Activated naive CD4-positive, alpha-beta T cell (primary cell): ENCODE data around the gene DLGAP4.

Experiments
- DNase-seq, 4 experiments: peaks; one replicate each; lab custom pipeline; 2025; lab: John Stamatoyannopoulos, UW

Gene DLGAP4

DNA sequence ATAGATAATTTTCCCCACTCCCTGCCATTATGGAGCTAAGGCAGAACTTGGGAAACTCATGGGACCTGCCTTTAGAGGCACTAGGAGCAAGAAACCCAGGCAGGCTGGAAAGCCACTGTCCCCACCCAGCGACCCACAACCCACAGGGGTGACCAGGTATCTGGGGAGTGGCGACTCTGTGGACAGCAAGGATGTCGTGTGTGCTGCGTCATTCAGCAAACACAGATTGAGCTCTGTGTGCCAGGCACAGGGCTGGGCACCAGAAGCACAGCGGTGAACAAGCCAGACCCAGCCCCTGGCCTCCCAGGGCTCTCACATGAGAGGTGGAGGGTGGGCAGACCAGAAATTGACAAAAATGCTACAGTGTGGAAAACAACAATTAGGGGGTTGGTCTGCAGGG is 27.7 kb downstream of the DLGAP4 start:
- no peak for DNase-seq

DNA sequence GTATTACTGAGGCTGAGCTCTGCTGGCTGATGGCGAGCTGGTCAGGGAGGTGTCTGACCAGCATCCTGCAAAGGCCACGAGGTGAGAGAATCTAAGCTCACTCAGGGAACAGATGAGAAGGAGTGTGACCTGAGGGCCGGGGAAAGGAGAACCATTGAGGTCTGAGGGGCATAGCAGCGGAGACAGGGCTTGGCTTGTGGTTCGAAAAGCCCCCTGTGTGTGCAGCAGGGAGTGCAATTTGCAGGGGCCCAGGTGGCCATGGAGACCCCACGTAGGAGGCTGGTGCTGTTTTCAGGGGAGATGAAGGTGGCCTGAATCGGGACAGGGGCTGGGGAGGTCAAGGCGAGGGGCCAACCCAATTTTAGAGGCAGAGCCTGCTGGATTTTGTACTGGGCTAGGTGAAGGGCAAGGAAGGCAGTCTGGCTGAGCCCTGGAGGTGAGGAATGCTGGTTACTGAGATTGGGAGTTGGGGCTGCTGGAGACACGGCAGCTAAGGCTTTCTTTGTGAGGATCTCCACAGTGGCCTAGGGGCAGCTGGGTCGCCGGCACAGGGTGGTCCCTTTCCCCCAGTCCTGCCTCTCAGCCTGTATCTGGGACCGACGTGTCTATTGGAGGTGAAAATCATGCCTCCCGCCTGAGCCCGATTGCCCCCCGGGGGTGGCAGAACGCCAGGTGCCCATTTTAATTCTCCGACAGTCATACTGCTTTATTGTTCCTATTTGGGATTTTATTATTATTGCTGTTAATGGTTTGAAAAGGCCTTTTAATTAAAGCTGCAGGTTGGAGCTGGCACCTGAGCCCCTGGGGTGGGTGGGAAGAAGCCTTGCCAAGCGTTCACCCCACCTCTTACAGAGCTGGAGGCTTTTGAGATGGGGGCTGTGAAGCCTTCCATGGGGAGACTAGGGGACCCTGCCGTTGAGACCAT is 28.4 kb downstream of the DLGAP4 start:
- DNase-seq: no peak

DNA sequence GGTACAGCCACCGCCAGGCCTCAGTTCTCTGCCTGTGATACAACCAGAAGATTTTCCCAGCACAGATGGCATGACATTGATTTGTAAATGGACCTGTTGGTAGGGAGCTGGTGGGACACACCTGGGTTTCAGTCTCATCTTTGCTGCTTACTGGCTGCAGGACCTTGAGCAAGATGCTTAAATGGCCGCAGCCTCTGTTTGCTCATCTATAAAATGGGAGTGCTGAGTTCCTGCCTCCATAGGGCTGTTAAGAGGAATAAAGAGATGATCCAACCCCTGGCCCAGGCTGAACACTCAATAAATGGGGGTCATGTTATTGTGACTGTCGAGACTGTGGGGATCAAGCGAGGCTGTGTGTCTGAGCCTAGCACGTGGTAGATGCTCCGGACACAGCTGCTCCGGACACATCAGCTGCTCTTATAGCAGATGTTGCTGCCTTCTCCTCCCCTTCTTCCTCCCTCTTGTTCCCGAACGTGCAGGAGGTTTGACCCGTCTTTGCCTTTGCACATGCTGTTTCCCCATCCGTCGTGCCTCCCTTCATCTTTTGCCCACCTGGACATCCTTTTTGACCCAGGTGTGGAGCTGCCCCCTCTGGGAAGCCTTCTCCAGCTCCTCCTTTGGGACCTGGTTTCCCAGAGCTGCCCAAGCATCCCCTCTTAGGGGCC is 29.2 kb downstream of the DLGAP4 start:
- DNase-seq: no peak

DNA sequence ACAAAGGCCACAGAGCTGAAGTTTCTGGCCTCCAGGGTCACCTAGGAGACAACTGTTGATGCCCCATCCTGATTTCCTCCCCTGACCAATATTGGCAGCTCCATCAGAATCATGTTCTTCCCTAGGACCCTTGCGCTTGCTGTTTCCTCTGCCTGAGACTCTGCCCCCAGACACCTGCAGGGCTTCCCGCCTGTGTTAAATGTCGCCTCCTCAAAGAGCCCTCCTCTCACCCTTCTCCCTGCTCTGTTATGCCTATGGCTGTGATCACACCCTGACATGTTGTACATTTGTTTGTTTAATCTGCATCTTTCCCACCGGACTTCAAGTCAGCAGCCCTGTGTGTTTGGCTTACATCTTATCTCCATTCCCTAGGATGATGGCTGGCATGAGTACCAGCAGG is 30.1 kb downstream of the DLGAP4 start:
- DNase-seq: no peak

DNA sequence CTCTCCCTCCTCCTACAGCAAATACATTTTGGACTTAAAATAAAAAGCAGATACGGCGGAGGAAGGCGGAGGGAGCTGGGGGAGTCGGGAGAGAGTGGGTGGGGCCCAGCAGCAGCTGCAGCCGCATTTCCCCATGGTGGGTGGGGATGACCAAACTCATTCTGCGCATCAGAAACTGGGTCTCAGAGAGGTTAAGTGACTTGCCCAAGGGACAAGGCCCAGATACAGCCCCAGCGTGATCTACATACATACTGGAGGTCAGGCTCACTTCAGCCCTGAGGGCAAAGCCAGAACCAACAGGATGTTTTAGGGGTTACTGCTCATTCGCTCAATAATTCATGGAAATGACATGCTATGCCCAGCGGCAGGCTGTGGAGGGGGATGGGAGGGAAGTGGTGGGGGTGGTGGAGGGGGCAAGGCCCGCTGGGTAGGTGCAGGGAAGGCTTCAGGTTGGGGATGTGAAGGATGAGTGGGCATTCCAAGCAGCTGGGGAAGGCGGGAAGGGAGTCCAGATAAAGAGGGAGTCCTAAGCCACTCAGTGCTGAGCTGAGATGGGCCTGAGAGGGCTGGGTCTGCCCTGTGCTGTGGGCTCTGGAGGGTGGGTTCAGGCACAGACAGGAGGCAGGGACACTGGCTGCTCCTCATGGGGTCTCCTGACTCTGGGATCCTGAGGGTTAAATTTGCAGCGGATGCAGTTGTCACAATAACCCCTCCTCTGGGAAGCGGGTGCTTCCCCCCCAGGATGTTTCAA is 31.0 kb downstream of the DLGAP4 start:
- no peak for DNase-seq

DNA sequence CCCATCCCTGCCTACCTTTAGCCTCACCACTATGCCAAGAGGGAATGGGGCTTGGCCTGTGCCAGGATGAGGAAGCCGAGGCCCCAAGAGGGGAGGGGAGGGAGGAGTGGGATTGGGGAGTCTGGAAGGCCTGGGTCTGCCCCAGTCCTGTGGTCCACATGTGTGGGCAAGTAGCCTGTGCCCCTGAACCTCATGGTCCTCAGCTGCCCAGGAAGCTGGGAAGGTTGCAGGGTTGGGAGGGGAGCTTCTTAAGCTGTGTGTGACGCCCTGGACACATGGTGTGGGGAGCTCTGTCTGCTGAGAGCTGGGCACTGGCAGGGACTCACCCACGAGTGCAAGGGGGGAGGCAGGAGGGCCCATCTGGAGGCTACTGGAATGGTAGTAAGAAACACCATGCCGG is 31.7 kb downstream of the DLGAP4 start:
- no peak for DNase-seq

DNA sequence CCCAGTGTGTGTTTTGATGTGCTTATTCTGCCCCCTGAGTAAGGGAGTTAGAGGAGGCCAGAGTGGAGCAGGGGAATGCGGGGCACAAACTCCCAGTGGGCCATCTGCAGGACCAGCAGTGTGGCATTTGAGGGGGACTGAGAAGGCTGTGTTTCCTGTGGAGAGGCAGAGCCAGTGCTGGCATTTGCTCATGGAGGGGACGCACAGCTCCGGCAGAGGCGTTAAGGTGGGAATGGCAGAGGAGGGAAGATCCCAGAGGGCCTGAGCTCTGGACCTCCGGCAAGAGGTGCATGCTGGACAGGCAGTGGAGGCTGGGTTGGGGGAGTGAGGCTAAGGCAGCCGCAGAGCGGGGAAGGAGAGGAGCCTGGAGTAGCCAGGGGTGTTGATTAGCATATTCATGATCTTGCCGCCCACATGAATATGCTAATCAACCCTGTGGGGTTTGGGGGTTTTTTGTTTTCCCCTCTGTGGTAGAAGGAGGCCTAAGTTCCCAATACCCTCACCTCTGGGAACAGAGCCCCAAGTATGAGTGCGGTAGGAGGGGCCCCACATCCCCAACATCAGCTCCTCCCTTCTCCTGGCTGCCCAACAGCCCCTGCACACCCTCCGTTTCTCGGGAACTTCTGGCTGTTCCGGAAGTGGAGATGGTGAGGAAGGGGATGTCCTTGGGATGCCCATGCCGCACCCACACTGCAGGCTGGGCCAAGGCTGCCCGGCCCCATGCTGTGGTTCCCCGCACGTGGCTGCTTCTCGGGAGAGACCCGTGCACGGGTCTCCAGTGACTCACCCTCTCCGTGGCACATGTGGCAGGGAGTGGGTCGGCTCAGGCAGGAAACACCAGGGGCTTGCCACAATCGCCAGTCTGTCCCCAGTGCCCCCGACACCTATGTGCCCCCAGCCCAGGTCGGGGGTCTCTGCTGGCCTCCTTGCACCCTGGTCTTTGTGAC is 33.8 kb downstream of the DLGAP4 start:
- no peak for DNase-seq

DNA sequence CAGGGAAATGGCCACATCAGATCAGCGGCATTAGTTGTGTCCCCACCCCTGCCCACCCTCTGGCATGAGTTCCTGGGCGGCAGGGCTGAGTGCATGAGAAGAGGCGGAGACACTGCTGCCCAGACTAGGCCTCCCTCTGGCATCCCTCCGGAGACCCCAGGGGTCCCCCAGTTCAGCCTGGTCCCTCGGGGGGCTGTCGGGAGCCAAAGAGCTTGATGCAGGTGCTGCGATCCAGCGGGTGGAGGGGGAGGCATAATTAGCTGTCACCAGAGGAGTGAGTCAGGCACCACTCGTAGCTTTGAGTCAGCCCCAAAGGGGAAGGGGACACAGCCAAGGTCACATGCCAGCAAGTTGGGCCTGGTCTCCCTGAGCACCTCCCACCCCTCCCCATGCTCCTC is 34.5 kb downstream of the DLGAP4 start:
- DNase-seq: no peak

DNA sequence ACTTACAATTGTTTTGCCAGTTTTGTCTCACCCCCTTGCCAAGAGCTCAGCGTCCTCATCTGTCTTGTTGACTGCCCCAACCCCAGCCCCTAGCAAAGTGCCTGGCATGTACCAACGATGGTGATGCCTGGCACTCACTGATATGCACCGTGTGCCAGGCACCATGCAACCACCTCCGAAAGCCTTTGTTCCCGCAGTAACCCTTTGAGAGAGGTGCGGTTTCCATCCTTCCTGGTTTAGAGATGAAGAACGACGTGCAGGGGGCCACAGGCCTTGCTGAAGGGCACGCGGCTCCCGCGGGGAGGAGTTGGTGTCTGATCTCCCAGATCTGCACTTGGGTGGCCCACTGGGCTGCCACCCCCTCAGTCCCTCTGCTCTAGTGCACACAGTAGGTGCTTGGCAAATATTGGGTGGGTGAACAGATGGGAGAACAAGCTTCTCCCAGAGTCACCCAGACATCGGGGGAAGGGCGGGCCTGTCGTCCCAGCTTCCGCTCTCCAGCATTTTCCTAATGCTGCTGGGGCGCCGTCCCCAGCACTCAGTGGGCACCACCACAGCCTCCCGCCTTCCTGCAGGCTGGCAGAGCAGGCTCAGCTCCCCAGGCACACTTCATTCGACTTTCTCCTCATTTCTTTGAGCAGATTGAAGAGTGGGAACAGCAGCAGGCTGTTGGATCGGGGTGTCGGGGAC is 35.3 kb downstream of the DLGAP4 start:
- DNase-seq: no peak

DNA sequence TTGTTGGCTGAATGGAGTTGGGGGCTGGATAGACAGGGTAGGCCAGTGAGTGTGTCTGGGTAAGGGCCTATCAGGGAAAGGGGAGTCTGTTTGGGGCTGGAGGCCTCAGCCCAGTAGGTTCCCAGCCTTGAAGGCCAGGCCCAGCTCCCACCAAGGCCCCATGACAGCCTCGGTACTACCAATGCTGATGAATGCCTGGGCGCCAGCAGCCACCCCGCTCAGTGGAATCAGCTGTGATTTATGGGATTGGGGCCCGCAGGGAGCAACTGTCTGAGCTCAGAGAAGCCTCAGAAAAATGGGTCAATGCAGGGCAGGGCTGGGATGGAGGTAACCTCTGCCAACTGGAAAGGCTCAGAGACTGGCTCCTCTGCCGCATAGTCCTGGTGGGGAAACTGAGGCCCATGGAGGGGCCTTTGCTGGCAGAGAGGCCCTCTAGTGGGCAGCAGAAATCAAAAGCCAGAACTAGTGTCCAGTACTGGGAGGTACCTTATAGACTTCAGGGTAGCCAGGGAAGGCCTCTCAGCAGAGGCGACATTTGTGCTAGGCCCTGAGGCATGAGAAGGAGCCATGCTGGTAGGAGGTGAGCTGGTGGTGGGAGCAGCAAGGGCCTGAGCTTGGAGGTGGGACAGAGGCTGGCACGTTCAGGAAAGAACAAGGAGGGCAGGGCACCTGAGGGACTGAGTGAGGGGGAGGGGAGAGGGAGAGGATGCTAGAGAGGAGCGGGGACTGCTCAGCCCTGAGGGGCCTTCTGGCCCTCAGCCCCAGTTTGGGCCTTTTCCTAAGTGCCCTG is 36.4 kb downstream of the DLGAP4 start:
- DNase-seq: no peak

DNA sequence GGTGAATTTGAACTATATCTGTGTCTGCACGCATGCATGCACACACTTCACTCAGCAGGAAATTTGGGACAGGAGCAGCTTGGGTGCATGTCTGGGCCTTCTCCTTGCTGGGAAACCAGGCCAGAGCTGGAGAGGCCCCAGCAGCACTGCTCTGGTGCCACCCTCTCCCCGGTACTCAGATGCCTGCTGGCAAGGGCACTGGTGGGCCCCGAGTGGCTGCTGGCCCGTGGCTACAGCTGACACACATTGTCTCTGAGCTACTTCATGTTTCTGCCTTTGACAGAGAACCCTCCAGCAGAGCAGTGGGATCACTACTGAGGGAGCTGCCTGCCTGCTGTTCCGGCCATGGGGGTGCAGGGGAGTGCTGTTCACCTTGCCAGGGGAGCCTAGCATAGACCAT is 37.5 kb downstream of the DLGAP4 start:
- DNase-seq: no peak

DNA sequence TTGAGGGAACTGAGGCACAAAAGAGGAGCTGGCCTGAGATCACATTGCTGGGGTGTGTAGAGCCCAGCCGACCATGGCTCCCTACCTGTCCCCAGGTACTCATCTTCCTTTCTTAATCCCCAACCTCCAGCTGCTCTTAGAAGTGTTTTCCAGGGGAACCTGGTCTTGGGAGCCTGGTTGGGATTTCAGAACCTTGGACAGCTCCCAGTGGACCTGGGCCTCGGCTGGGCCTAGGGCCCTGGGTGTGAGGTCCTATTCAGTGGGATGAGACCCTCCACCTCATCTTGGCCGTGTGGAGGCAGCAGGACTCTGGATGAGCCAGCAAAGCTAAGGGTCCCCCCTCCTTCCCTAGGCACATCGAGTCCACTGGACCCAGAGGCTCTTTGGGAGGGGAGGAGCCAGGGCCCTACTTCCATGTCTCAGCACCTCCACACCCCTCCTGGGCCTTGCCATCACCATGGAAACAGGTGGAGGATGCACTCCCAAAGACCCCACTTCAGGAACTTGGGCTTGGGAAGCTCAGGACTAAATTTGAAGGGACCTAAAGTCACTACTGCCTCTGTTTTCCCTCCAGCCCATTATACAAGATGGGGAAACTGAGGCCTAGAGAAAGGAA is 38.5 kb downstream of the DLGAP4 start:
- no peak for DNase-seq

DNA sequence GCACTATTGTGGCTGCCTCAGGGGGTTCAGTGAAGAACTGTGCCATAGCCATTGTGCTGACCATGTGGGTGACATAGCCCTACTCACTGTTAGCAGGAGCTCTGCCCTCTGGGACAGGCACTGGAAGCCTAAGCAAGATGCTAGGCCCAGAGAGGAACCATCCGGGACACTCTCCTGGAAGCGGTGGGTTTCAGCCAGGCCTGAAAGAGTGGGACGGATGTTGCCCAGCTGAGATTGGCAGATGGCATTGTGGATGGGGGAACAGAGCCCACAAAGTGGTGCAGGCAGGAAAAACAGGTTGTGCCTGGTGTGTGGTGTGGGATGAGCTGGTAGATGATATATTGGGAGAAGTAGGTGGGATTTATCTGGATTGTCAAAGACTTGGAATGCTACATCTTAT is 40.1 kb downstream of the DLGAP4 start:
- DNase-seq: no peak

DNA sequence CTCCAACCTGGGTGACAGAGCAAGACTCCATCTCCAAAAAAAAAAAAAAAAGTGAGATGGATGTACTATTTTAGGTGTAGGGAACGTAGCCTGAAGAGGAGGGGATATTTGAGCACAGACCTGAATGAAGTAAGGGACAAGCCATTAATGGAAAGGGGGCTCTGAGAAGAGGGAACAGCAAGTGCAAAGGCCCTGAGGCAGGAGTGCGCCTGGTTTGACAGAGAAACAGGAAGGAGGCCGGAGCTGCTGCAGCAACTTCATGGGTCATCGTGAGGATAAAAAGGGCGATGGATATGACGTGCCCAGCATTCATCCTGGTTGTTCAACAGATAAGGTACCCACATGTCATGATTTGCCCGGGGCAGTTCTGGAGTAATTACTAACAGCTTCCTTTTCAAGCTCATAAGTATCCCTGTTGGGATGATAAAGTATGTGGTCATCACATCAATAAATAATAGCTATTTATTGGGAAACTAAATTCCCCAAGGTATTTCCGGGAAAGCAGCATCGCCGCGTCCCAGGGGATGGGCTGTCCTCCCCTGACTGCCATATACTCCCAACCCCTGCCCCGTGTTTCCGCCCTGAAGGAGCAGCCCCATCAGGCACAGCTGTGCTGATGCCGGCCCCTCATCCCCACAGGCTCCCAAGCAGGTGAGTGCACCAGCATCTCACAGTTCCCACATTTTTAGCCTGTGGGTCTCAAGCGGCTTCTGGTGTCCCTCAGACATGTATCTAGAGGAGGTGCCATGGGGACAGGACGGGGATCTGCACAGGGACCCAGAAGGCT is 43.4 kb downstream of the DLGAP4 start:
- DNase-seq: no peak

DNA sequence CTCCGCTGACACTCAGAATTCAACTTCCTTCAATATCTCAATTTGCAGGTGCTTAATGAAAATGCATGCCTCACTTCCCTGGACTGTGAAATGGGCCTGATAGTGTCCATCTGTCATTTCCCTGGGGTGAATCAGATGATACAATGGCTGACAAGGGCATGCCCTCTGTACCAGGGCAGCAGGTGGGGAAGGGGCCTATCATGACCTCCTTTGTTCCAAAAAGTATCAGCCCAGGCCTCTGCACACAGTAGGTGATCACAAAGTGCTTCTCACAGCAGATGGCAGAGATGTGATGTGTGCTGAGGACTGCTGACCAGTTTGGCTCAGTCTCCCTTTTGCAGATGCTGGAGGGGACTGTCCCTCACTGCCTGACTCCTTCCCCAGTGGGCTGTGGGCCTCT is 44.3 kb downstream of the DLGAP4 start:
- no peak for DNase-seq

DNA sequence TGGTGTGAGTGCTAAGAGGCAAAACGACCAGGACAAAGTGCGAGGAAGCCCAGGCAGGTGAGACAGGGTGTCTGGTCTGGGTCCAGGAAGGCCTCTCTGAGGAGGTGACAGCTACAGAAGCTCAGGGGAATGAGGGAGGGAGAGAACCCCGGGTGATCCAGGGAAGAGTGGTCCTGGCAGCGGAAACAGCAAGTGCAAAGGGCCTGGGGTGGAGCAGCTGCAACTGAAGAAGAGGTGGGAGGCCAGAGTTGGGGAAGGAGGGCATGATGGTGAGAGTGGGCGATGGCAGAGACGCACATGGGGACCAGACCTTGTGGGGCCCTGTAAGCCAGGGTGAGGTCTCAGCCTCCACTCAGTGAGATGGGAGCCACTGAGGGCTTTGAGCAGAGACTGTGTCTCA is 45.8 kb downstream of the DLGAP4 start:
- no peak for DNase-seq

DNA sequence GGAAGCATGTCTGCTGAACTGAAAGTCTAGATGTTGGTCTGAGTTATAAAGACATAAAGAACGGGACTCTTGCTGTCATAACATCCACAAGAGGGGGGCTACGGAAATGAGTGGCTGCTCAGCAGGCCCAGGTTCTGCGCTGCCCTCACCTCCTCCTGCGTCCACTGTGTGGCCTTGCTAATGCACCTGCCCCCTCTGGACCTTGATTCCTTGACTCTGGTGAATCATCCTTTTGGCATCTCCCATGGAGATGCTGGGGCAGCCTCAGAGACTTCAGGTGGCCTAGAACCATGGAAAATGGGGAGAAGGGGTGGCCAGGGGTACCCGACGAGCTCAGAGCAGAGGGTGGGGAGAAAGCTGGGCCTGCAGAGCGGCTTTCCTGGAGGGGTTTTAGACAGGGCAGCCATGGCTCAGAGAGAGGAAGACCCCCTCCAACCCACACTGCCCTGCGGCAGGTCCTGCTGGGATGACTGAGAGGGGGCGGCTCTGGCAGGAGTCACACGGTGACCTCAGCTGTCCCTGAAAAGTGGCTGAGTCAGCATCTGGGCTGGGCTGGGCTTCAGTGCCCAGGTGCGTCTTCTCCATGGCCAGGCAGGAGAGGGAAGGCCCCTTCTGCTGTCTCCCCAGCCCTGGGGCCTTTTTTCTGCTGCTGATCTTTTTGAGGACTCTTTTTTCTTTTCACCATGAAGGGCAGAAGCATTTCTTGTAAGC is 46.9 kb downstream of the DLGAP4 start:
- no peak for DNase-seq

DNA sequence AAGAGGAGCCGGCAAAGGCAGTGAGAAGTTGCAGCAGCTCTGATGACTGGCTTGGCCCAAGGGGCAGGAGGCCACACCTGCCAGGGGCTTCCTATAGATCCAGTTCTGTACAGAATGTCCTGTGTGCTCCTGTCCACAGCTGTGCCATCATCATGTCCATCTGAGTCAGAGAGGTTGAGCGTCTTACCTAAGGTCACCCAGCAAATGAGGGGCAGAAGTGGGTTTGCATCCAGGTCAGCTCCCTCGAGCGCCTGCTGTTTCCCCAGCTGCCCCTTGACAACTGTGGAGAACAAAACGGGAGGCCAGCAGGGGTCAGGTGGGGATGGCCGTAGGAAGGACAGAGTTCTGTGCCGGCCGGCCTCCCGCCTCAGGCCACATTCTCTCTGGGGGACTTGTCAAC is 47.6 kb downstream of the DLGAP4 start:
- DNase-seq: no peak
